ENCODE measurements around the gene FRY.

The FRY gene

GRCh38 chr13:32266130-32266529 lies 234.6 kb downstream of the FRY start:
- DNase-seq (ENCODE audit: low spot score): no peak
- TF ChIP-seq CTCF (IDR thresholded peaks at IDR 0.05): no peak
- H3K4me3 ChIP-seq: no peak overlapping the region
- H3K27ac ChIP-seq: no peak overlapping the region

DNA sequence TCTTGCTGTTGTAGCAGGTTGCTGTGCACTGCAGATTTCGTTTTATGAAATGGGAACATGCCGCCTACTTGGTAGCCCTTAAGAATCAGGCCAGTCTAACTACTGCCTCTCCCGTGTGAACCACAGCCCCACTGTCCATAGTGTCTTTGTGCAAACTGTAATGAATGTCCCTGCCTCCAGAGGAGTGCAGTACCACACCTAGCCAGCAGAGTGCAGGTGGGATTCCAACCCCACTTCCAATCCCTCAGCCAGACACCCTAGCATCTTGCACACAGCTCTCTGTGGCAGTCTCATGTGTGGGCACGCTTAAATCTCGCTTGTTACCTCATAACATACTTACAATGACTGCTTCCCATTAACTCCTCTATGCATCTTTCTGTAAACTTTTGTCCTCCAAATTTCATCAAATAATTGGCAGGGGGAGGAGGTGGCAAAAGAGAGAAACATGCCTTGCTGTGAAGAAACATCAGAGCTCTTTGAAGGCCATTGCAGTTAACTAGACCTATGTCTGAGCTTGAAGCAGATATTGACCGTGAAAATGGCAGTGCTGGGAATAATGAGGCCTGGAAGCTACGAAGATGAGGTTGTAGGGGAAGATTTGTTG lies 236.4 kb downstream of the FRY start:
- TF ChIP-seq CTCF (IDR thresholded peaks at IDR 0.05): no peak
- no peak for DNase-seq (ENCODE audit: low spot score)
- H3K4me3 ChIP-seq: no peak overlapping the region
- no peak overlapping the region for H3K27ac ChIP-seq

- TF ChIP-seq CTCF (IDR thresholded peaks at IDR 0.05): no peak
- DNase-seq (ENCODE audit: low spot score): no peak
- no peak overlapping the region for H3K4me3 ChIP-seq
- H3K27ac ChIP-seq: peak overlapping the region in 1 of 2 donors; percentile 21
Observed at GRCh38 chr13:32272021-32272683, 240.6 kb downstream of the FRY start.

DNA sequence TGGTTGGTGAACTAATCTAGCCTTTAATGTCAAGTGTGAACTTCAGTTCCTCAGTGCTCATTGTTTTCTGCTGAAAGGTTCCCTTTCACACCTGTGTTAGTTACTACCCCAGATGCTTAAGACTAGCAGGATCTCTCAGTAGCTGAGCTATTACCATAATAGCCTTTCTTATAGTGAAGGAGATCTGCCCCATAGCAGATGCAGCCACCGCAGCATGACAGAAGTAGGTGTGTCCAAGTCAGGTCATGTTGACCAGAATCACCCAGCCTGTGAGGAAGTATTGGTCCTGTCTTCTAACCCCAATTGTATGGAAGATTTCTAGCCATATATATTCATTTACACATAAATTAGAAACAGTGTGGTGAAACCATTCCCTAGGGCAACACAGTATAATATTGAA lies 246.3 kb downstream of the FRY start:
- H3K4me3 ChIP-seq: no peak overlapping the region
- H3K27ac ChIP-seq: no peak overlapping the region
- no peak for DNase-seq (ENCODE audit: low spot score)
- TF ChIP-seq CTCF (IDR thresholded peaks at IDR 0.05): no peak

DNA sequence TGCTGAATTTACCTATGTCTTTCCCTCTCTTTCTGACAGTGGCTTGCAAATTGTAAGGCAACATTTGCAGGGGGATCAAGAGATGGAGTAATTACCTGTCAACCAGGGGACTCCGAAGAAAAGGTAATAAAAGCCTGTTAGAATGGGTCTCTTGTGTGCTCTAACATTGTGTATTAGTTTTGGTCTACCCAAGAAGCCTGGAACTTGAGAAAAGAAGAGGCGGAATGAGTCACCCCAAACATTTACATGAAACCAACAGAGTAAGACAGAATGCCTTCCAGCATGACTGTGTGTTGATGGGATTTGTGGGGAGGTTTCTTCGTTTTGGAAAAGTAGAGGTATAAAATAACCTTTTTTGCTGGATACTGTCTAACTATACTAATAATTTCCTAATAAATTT lies 246.9 kb downstream of the FRY start:
- Histone ChIP-seq H3K27ac (no peak overlapping the region), H3K4me3 (no peak overlapping the region)
- no peak for DNase-seq (ENCODE audit: low spot score)
- no peak for TF ChIP-seq CTCF (IDR thresholded peaks at IDR 0.05)

- no peak for DNase-seq (ENCODE audit: low spot score)
- TF ChIP-seq CTCF (IDR thresholded peaks at IDR 0.05): no peak
- no peak overlapping the region for H3K4me3 ChIP-seq
- H3K27ac ChIP-seq: no peak overlapping the region
Observed at GRCh38 chr13:32281096-32281495, 249.5 kb downstream of the FRY start.

DNA sequence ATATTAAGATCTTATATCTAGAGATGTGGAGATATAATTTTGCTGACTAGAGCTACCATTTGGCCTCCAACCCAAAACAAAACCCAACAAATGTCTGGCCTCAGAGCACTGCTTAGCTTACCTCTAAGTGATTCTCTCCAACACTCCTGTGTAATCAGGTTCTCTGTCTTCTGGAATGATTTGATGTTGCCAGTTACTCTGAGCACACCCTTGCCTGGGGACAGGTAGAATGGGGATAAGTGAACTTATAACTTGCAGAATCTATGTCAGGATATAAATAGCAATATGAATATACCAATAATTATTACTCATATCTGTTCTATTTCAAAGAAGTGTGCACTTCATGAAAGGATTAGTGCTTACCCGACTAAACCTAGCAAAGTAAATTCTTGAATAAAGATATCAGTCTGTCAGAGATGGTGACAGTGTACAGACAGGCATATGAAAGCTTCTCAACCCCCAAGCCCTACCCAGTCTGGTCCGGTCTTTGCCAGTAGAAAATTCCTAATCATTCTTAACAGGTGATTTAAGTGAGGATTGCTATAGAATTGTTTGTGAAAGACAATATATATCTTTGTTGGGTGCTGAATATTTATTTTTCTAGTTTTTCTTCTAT lies 250.6 kb downstream of the FRY start:
- Histone ChIP-seq H3K4me3 (no peak overlapping the region), H3K27ac (no peak overlapping the region)
- no peak for TF ChIP-seq CTCF (IDR thresholded peaks at IDR 0.05)
- DNase-seq (ENCODE audit: low spot score): no peak
